Upper lobe of left lung (tissue), 6 donors: Measurements from ENCODE around the gene RGCC. TPM values are rescaled to one million over a fixed set of nuclear protein-coding genes. Genes with fewer than 3 reads are reported as not detected.
A peak's percentile ranks its signal among the peaks of the same experiment; 100 is the strongest.

Experiments used
- ATAC-seq, 2 donors: fragments of 200-7000 bp; cut with Tn5 transposase; one replicate each; pipeline ENCODE4 v1.9.1; 2022; ENCODE audit warnings: mild to moderate bottlenecking in 2 of 2, moderate library complexity in 2 of 2; ENCODE audit not compliant: low FRiP score in 2 of 2
- DNase-seq, 2 donors: peaks; one replicate each; pipeline ENCODE4 v3.0.0-alpha.2; 2019 to 2020
- H3K27ac ChIP-seq, 4 donors: fragments of 200-600 bp; sonication (generic); one replicate each; pipeline ENCODE4 v1.5.1; 2016 to 2019
- H3K27me3 ChIP-seq, 4 donors: fragments of 200-600 bp; sonication (generic); one replicate each; pipeline ENCODE4 v1.5.1; 2017 to 2019
- H3K36me3 ChIP-seq, 4 donors: fragments of 200-600 bp; sonication (generic); one replicate each; pipeline ENCODE4 v1.5.1; 2016 to 2019
- H3K4me1 ChIP-seq, 4 donors: fragments of 200-600 bp; sonication (generic); one replicate each; pipeline ENCODE4 v1.5.1; 2018 to 2019
- H3K4me3 ChIP-seq, 4 donors: fragments of 200-600 bp; sonication (generic); one replicate each; pipeline ENCODE4 v1.5.1; 2017 to 2019; ENCODE audit warnings: mild to moderate bottlenecking in 2 of 4, moderate library complexity in 1 of 4
- H3K9me3 ChIP-seq, 4 donors: fragments of 200-600 bp; sonication (generic); one replicate each; pipeline ENCODE4 v1.5.1; 2018 to 2019
- EP300 ChIP-seq, 4 donors: sonication (generic); formaldehyde crosslinking; IDR thresholded peaks; one replicate each; pipeline ENCODE4 v1.5.1; 2017; ENCODE audit warnings: antibody characterized with exemption in 4 of 4, control low read depth in 2 of 4
- POLR2A ChIP-seq, 4 donors: fragments of 450-650 bp; IDR thresholded peaks; one replicate each; pipeline ENCODE4 v1.5.1; 2016 to 2017; ENCODE audit warnings: antibody characterized with exemption in 4 of 4, mild to moderate bottlenecking in 2 of 4
- POLR2AphosphoS5 ChIP-seq, 2 donors: sonication (generic); formaldehyde crosslinking; IDR thresholded peaks; one replicate each; pipeline ENCODE4 v1.5.1; 2017; ENCODE audit warnings: antibody characterized with exemption in 2 of 2
- WGBS, 2 donors: methylation state at CpG; one replicate each; pipeline ENCODE4 v1.1.5; 2017 to 2018; 5-methylcytosine and 5-hydroxymethylcytosine counted together
- total RNA-seq, 6 donors: library from RNA; depleted of rRNA in 4 of 6; stranded (reverse); fragments of >200 nt in 4 of 6; gene quantifications; one replicate each; pipeline versions ENCODE4 v1.1.0 to v1.2.1, GENCODE V29; 2016 to 2021
- TF ChIP-seq, protein P1 (sequence below), 6 experiments: fragments of 450-650 bp in 4 of 6; fragments of 200-600 bp in 2 of 6; sonication (generic) in 2 of 6; IDR thresholded peaks; one replicate each; pipeline ENCODE4 v1.5.1; 2016 to 2019; ENCODE audit warnings: antibody characterized with exemption in 6 of 6
- donor health status: DM: no; HTN: no; CAD: no; lungs with moderate emphysema.
- donor health status: DM: no; HTN: yes; CAD: no; lungs with severe emphysema.

RGCC gene
- total RNA-seq, 6 donors from 2014 or later = 359 to 1,301 (median 720) TPM

DNA sequence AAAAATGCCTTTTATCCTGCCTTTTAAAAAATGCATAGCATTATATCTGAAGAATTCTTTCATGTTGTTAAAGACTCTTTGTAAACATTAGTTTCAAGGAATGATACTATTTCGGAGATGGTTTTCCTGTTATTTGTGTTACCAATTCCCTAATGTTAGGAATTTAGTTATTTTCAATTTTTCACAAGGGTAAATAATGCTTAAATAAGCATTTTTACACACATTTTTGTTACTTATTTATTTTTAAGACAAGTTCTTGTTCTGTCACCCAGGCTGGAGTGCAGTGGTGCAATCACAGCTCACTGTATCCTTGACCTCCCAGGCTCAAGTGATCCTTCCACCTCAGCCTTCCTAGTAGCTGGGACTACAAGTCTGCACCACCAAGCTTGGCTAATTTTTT lies 49.0 kb downstream of the RGCC start:
- Histone ChIP-seq H3K4me3 (no peak overlapping the region), H3K27me3 (no peaks in the 10 kb centered on the region), H3K27ac (no peak overlapping the region), H3K9me3 (no peaks in the 10 kb centered on the region), H3K36me3 (no peaks in the 10 kb centered on the region), H3K4me1 (no peaks in the 10 kb centered on the region)
- TF ChIP-seq EP300 (IDR thresholded peaks at IDR 0.05) = no peak
- TF ChIP-seq, protein P1, sequence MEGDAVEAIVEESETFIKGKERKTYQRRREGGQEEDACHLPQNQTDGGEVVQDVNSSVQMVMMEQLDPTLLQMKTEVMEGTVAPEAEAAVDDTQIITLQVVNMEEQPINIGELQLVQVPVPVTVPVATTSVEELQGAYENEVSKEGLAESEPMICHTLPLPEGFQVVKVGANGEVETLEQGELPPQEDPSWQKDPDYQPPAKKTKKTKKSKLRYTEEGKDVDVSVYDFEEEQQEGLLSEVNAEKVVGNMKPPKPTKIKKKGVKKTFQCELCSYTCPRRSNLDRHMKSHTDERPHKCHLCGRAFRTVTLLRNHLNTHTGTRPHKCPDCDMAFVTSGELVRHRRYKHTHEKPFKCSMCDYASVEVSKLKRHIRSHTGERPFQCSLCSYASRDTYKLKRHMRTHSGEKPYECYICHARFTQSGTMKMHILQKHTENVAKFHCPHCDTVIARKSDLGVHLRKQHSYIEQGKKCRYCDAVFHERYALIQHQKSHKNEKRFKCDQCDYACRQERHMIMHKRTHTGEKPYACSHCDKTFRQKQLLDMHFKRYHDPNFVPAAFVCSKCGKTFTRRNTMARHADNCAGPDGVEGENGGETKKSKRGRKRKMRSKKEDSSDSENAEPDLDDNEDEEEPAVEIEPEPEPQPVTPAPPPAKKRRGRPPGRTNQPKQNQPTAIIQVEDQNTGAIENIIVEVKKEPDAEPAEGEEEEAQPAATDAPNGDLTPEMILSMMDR (IDR thresholded peaks at IDR 0.05) = no peak
- no peak for TF ChIP-seq POLR2AphosphoS5 (IDR thresholded peaks at IDR 0.05)
- no peak for TF ChIP-seq POLR2A (IDR thresholded peaks at IDR 0.05)
- no peak for ATAC-seq
- 85 to 87% methylated on average over 1 of the region's 1 CpG for WGBS, 2 donors
- DNase-seq = no peak

DNA sequence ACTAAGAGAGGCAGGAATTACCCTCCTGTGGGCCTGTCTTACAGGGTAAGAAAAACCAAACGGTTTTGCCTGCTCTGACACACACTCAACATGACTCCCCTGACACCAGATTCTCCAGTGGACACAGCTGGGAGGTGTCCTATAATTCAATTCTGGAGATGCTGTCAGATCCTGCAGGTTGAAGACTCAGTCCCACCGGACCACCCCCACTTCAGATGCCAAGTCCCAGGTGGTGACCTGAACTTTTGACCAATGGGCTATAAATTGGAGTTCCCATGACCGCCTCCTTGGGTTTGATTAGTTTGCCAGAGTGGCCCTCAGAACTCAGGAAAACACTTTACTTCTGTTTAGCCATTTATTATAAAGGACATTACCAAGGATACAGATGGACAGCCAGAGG lies 52.6 kb downstream of the RGCC start:
- Histone ChIP-seq H3K4me1 (no peaks in the 10 kb centered on the region), H3K27me3 (no peaks in the 10 kb centered on the region), H3K36me3 (no peaks in the 10 kb centered on the region), H3K27ac (no peak overlapping the region), H3K4me3 (no peak overlapping the region), H3K9me3 (no peaks in the 10 kb centered on the region)
- DNase-seq = no peak
- TF ChIP-seq, protein P1 (IDR thresholded peaks at IDR 0.05) = no peak
- TF ChIP-seq POLR2A (IDR thresholded peaks at IDR 0.05) = no peak
- TF ChIP-seq POLR2AphosphoS5 (IDR thresholded peaks at IDR 0.05) = no peak
- no peak for TF ChIP-seq EP300 (IDR thresholded peaks at IDR 0.05)
- 86 to 93% methylated on average over 3 of the region's 3 CpGs for WGBS, 2 donors
- no peak for ATAC-seq

DNA sequence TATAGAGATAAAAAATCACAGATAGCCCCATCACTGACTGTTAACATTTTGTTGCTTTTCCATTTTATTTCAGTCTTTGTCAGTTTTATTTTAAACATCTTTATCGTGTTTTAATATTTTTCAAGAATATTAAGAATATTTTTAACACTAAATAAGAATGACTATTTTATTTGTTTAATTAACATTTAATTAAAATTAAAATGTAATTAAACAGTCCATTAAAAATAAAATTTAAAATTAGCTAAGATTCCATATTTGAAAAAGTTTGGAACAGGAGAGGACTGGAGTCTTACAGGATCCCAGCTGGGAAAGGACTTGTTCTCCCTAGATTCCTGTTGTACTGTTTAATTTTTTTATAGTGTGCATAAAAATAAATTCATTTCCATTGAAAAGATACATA lies 54.5 kb downstream of the RGCC start:
- no peaks in the 10 kb centered on the region for H3K9me3 ChIP-seq
- DNase-seq = no peak
- no peak for TF ChIP-seq POLR2A (IDR thresholded peaks at IDR 0.05)
- TF ChIP-seq, protein P1 (IDR thresholded peaks at IDR 0.05) = no peak
- TF ChIP-seq POLR2AphosphoS5 (IDR thresholded peaks at IDR 0.05) = no peak
- TF ChIP-seq EP300 (IDR thresholded peaks at IDR 0.05) = no peak
- ATAC-seq = no peak
- no peak overlapping the region for H3K4me3 ChIP-seq
- H3K36me3 ChIP-seq = no peaks in the 10 kb centered on the region
- no peaks in the 10 kb centered on the region for H3K4me1 ChIP-seq
- H3K27ac ChIP-seq = no peak overlapping the region
- WGBS, 2 donors = 94 to 97% methylated on average over 1 of the region's 1 CpG
- no peaks in the 10 kb centered on the region for H3K27me3 ChIP-seq

DNA sequence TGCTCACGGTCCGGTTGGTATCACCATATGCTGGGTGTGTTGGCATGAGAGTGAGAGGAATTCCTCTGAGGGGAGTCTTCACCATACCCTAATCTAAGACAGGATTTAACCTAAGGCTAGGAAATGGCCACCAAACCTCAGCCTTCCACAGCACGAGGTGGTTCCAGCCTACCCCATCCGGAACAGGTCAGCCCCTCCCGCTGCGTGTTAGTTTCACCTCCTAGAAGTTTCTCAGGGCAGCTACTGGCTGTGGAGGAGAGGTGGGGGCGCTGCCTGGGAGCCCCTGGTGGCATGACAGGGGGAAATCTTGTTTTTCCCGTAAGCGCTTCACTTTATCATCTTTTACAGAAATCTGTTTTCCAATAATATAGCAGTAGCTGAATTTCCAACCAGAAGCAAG lies 55.1 kb downstream of the RGCC start:
- no peaks in the 10 kb centered on the region for H3K9me3 ChIP-seq
- 92 to 94% methylated on average over 9 of the region's 9 CpGs for WGBS, 2 donors
- no peaks in the 10 kb centered on the region for H3K4me1 ChIP-seq
- no peak for TF ChIP-seq EP300 (IDR thresholded peaks at IDR 0.05)
- TF ChIP-seq, protein P1 (IDR thresholded peaks at IDR 0.05) = no peak
- no peak for TF ChIP-seq POLR2AphosphoS5 (IDR thresholded peaks at IDR 0.05)
- no peak for TF ChIP-seq POLR2A (IDR thresholded peaks at IDR 0.05)
- H3K36me3 ChIP-seq = no peaks in the 10 kb centered on the region
- H3K27me3 ChIP-seq = no peaks in the 10 kb centered on the region
- DNase-seq (no peak), ATAC-seq (peak in 1 of 2 donors; percentile 34)
- no peak overlapping the region for H3K27ac ChIP-seq
- H3K4me3 ChIP-seq = no peak overlapping the region

DNA sequence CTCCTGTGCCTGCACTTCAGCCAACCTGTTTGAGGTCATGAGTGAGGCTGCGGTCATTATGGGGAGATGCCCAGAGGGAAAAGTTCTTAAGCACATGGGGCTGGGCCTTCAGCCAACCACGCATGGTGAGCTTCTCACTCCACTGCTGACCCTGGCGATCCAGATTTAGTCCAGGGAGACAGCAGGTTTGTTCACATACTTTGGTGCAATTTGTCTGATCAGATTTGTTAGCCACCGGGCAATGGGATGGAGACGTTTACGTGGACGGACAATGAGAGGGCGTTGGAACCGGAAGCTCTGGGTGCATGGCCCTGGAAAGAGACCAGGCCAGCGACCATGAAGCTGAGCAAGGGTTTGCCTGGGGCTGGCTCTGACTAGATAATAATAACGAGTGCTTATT lies 56.2 kb downstream of the RGCC start:
- H3K27me3 ChIP-seq = no peaks in the 10 kb centered on the region
- TF ChIP-seq POLR2A (IDR thresholded peaks at IDR 0.05) (no peak), EP300 (IDR thresholded peaks at IDR 0.05) (no peak), POLR2AphosphoS5 (IDR thresholded peaks at IDR 0.05) (no peak)
- TF ChIP-seq, protein P1 (IDR thresholded peaks at IDR 0.05) = no peak
- no peaks in the 10 kb centered on the region for H3K9me3 ChIP-seq

More for the DNA sequence above, 56.2 kb downstream of the RGCC start:
- Histone ChIP-seq H3K27ac (no peak overlapping the region), H3K4me3 (no peak overlapping the region), H3K4me1 (no peaks in the 10 kb centered on the region), H3K36me3 (no peaks in the 10 kb centered on the region)
- ATAC-seq = no peak
- no peak for DNase-seq
- 97 to 100% methylated on average over 10 to 11 of the region's 11 CpGs for WGBS, 2 donors
